Measurements from ENCODE around the gene SPTB. TPM values are rescaled to one million over a fixed set of nuclear protein-coding genes. Genes with fewer than 3 reads are reported as not detected.

SPTB gene
- total and polyA plus RNA-seq, 9 of the 15 experiments (the other 6 are each of a cell fraction or from before 2014, with no cell fraction given), result 0.21 to 45.9 (median 11.7) TPM

- H3K9me3 ChIP-seq (replicated peaks; ENCODE audit: control insufficient read depth, insufficient read depth, low read depth, low read length), result no peaks in the 10 kb centered on the region
- 88% methylated on average over 3 of the region's 4 CpGs for WGBS (ENCODE audit: insufficient coverage, low coverage, missing lambda C conversion rate)
- BruUV-seq (replicated peaks), result no TSS peak
- peaks cover 31% of the 10 kb centered on the region; the same call in 2 of the 3 replicates for H3K36me3 ChIP-seq (ENCODE audit: control insufficient read depth, insufficient read depth, low read length)
- in situ Hi-C loops (cut with MboI) (no loop called here), intact Hi-C loops (cut with micrococcal nuclease) (no loop called here)
- ChIA-PET CTCF (ENCODE audit: low intra/inter-chr PET ratio) (no interaction called here), POLR2A (no interaction called here)
- no peaks in the 10 kb centered on the region for H4K20me1 ChIP-seq (replicated peaks; ENCODE audit: control insufficient read depth, insufficient read depth, low read length)
- ATAC-seq (no peak), DNase-seq (ENCODE audit: extremely low read depth in 1 of 4, low spot score in 3 of 4) (no peak), FAIRE-seq (no peak)
- no peak overlapping the region for H3K4me2 ChIP-seq (ENCODE audit: insufficient read depth, low read length)
- no peak overlapping the region for H3K4me3 ChIP-seq
- no peaks in the 10 kb centered on the region for H3K79me2 ChIP-seq (ENCODE audit: control insufficient read depth, insufficient read depth, low read length)
- no peak overlapping the region for H2AFZ ChIP-seq (ENCODE audit: low read depth, low read length)
- no peaks in the 10 kb centered on the region; a peak in 1 of 5 replicates for H3K4me1 ChIP-seq (replicated peaks in 1 of 2; ENCODE audit: control insufficient read depth in 2 of 2, insufficient read depth in 2 of 2, low read length in 2 of 2)
- no peak overlapping the region for H3K27ac ChIP-seq (ENCODE audit: extremely low read depth, low read depth, low read length)
- no peaks in the 10 kb centered on the region for H3K9me1 ChIP-seq (ENCODE audit: control insufficient read depth, insufficient read depth, low read length)
- no peaks in the 10 kb centered on the region for H3K27me3 ChIP-seq (ENCODE audit: control insufficient read depth in 2 of 2, insufficient read depth in 2 of 2, low read length in 2 of 2)
- no peak overlapping the region for H3K9ac ChIP-seq (ENCODE audit: insufficient read depth in 1 of 2, low read depth in 2 of 2, low read length in 2 of 2)
- TF ChIP-seq ZBTB12 (CRISPR knock-in tag; IDR thresholded peaks at IDR 0.05), result no peak
- no peak for TF ChIP-seq TEAD2 (tag; IDR thresholded peaks at IDR 0.05)
- no peak for TF ChIP-seq ILF3 (IDR thresholded peaks at IDR 0.05; ENCODE audit: borderline replicate concordance)
- TF ChIP-seq HMGXB4 (CRISPR knock-in tag; IDR thresholded peaks at IDR 0.05), result no peak
- TF ChIP-seq MAFG (tag; conservative IDR thresholded peaks at IDR 0.05), result no peak
- TF ChIP-seq STAT5A (IDR thresholded peaks at IDR 0.05; ENCODE audit: borderline replicate concordance, low read length), result no peak
- TF ChIP-seq ZNF445 (CRISPR knock-in tag; IDR thresholded peaks at IDR 0.05; ENCODE audit: low read depth), result no peak
- TF ChIP-seq HNRNPH1 (optimal IDR thresholded peaks at IDR 0.05; ENCODE audit: low read depth, low read length), result no peak
- TF ChIP-seq CEBPG (CRISPR knock-in tag; IDR thresholded peaks at IDR 0.05), result no peak
- TF ChIP-seq CEBPG (tag; conservative IDR thresholded peaks at IDR 0.05 in 1 of 2, IDR thresholded peaks at IDR 0.05 in 1 of 2), result no peak
- TF ChIP-seq NFYB (IDR thresholded peaks at IDR 0.05; ENCODE audit: extremely low read depth, insufficient read length), result no peak
- TF ChIP-seq POLR2H (tag; IDR thresholded peaks at IDR 0.05; ENCODE audit: low read depth), result no peak
- no peak for TF ChIP-seq PBX2 (CRISPR knock-in tag; IDR thresholded peaks at IDR 0.05; ENCODE audit: low read depth)
- TF ChIP-seq PBX2 (tag; conservative IDR thresholded peaks at IDR 0.05; ENCODE audit: low read depth), result no peak
- no peak for TF ChIP-seq SRF (CRISPR knock-in tag; IDR thresholded peaks at IDR 0.05)
- TF ChIP-seq HNRNPUL1 (IDR thresholded peaks at IDR 0.05; ENCODE audit: low read length), result no peak
- TF ChIP-seq CHD4 (IDR thresholded peaks at IDR 0.05; ENCODE audit: insufficient read depth, insufficient replicate concordance, low read depth, low read length, poor library complexity, severe bottlenecking), result no peak
These were observed 71.3 kb downstream of the SPTB start for GRCh38 chr14:64808449-64808848.

Measured in K562 (cell line).